LNCAP (cell line): ENCODE measurements around the gene MRRF.

Experiments
- TF ChIP-seq, protein P1 (sequence below): fragments of 450-650 bp; IDR thresholded peaks from 2 replicates; pipeline ENCODE4 v1.5.1; 2017; ENCODE audit warnings: mild to moderate bottlenecking

The MRRF gene

DNA sequence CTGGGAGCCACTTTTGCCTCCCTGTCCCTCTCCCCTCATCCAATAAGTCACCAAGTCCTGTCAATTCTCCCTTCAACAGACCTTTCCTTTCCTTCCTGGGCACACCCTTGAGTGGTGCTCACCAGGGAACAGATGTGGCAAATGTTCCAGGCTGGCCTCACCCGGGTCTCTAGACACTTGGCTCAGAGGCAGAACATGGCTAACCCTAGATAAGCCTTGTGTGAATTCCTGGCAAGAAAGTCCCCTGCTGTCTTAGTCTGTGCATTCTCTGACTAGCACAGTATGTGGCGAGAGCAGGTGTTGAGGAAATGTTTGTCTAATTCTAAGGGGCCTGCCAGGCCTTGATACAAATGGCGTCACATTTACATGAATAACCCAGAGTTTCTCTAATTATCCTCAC is 64.9 kb downstream of the MRRF start:
- TF ChIP-seq, protein P1, sequence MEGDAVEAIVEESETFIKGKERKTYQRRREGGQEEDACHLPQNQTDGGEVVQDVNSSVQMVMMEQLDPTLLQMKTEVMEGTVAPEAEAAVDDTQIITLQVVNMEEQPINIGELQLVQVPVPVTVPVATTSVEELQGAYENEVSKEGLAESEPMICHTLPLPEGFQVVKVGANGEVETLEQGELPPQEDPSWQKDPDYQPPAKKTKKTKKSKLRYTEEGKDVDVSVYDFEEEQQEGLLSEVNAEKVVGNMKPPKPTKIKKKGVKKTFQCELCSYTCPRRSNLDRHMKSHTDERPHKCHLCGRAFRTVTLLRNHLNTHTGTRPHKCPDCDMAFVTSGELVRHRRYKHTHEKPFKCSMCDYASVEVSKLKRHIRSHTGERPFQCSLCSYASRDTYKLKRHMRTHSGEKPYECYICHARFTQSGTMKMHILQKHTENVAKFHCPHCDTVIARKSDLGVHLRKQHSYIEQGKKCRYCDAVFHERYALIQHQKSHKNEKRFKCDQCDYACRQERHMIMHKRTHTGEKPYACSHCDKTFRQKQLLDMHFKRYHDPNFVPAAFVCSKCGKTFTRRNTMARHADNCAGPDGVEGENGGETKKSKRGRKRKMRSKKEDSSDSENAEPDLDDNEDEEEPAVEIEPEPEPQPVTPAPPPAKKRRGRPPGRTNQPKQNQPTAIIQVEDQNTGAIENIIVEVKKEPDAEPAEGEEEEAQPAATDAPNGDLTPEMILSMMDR, result no peak

DNA sequence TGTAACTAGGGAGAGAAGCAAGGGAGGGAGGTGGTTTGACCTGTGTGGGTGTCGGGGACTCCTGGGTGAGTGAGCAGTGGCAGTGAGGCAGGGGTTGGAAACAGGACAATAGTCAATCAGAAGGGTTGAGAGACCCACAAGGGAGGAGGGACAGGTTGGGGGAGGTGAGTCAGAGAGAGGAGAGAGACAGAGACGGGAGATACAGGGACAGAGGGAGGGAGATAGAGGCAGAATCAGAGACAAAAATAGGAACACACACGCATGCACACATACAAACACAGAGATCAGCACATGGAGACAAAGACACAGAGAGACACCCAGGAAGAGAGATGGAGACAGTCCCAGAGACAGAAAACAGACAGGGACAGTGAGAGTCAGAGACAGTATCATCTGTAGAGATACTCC is 66.8 kb downstream of the MRRF start:
- TF ChIP-seq, protein P1, result no peak

DNA sequence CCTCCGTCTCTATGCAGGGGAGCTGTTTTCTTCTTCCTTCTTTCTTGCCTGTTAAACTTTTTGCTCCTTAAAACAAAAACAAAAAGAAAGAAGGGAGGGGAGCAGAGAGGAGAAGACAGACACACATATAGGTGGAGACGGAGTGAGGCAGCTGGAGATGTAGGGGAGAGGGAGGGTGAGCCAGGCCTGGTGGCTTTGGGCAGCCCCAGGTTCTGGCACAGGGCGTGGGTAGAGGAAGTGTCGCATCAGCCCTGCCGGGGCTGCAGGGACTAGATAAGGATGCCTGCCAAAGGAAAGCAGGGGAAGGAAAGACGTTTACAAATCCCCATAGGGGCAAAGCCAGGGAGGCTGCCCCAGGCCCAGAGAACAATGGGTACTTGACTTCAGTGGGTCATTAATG is 67.4 kb downstream of the MRRF start:
- TF ChIP-seq, protein P1, result no peak

DNA sequence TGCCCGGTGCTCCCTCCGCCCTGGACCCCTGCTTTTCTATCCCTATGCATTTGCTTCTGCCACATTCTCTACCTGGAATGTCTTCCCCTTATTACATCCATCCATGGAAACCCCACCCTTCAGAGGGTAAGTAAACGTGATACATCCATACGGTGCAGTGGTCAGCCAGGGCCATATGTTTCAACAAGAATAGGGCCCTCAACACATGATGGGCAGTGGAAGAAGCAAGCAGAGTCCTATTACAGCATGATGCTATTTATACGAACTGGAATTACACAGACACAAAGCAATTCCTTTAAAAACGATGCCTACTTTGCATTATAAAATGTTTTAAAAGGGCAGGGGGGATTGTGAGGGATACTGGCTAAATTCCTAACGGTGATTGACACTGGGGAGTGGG is 68.0 kb downstream of the MRRF start:
- TF ChIP-seq, protein P1, result no peak

DNA sequence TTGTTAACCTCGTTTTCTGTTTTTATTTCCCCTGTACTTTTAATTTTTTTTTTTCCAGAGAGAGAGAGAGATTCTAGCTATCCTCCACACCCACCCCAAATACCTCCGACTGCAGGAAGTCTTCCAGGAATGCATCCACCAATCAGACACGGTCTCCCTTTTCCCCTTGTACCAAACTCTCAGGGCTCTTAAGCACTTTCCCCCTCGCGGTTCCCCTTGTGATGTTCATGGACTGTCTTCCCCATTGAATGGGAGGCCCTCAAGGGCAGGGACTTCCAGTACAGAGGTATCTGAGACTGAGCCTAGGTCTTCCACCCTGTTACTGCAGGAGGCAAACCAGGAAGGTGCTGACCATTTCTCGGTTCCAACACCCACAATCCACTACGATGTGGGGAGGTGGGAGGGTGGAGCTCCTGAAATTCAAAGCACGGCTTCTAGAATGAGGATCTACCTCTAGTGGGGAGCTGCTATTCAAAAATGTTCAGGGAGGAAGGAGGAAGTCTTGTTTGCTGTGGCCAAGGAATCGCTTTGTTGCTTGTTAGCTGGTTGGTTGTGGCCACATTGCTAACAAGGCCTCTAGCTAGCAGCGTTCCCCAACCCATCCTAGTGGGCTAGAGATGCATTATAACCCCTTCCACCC is 68.6 kb downstream of the MRRF start:
- TF ChIP-seq, protein P1, result no peak

DNA sequence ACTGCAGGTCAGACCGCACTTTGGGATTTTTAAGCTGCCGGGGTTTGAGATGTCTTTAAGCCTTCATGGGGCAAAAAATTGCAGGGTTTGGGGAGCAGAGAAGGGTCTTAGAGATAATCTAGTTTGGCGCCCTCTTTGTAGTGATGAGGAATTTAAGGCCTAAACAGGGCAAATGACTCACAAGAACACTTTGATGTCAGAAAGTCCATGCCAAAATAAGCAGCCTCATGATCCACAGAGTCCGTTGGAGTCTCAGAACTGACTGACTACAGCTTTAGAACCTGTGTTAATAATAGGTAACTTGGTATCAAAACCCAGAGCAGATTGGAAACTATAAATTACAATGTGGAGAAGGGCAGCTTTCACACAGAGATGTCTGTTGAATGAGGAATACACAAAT is 70.2 kb downstream of the MRRF start:
- TF ChIP-seq, protein P1, result no peak

DNA sequence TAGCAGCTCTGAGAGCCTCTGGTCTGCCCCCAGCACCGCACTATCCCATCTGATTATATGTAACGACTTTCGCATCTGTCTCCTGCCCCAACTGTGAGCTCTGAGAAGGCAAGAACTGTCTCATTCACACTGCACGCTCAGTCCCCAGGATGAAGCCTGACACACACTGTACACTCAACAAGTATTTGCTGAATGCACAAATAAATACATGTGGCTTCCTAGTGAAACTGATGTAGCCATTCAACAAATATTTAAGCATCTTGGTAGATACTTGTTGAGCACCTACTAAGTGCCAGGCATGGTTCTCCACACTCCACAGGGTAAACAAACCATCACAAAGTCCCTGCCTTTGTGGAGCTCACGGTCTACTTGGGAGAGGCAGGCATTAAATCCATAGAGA is 71.5 kb downstream of the MRRF start:
- TF ChIP-seq, protein P1, result no peak
